Parathyroid adenoma (tissue), 2 donors: Measurements from ENCODE around the gene MYZAP.

ENCODE experiments used
- H2AFZ ChIP-seq: fragments of 300-600 bp; sonication (generic); one replicate; pipeline ENCODE4 v1.7.0; 2017; ENCODE audit warnings: antibody characterized with exemption, mild to moderate bottlenecking
- H3K27ac ChIP-seq: fragments of 300-600 bp; sonication (generic); one replicate; pipeline ENCODE4 v1.7.0; 2017
- H3K27me3 ChIP-seq: fragments of 300-600 bp; sonication (generic); one replicate; pipeline ENCODE4 v1.7.0; 2017; ENCODE audit warnings: low read length; ENCODE audit not compliant: control insufficient read depth, insufficient read depth
- H3K36me3 ChIP-seq: fragments of 300-600 bp; sonication (generic); one replicate; pipeline ENCODE4 v1.7.0; 2017; ENCODE audit warnings: low read length; ENCODE audit not compliant: control insufficient read depth, insufficient read depth
- H3K4me1 ChIP-seq: fragments of 300-600 bp; sonication (generic); one replicate; pipeline ENCODE4 v1.7.0; 2017; ENCODE audit warnings: control low read depth
- H3K4me2 ChIP-seq: fragments of 300-600 bp; sonication (generic); one replicate; pipeline ENCODE4 v1.7.0; 2017; ENCODE audit warnings: low read length
- H3K4me3 ChIP-seq: fragments of 300-600 bp; sonication (generic); one replicate; pipeline ENCODE4 v1.7.0; 2017; ENCODE audit warnings: low read depth, low read length
- H3K79me2 ChIP-seq: fragments of 300-600 bp; sonication (generic); one replicate; pipeline ENCODE4 v1.7.0; 2017; ENCODE audit warnings: control low read depth
- H3K9ac ChIP-seq: fragments of 300-600 bp; sonication (generic); one replicate; pipeline ENCODE4 v1.7.0; 2017; ENCODE audit warnings: mild to moderate bottlenecking
- H3K9me3 ChIP-seq: fragments of 300-600 bp; sonication (generic); one replicate; pipeline ENCODE4 v1.7.0; 2017; ENCODE audit warnings: low read length; ENCODE audit not compliant: control insufficient read depth
- TF ChIP-seq, protein P1 (sequence below): fragments of 300-600 bp; sonication (generic); IDR thresholded peaks from one replicate; pipeline ENCODE4 v1.7.0; 2017; ENCODE audit warnings: antibody characterized with exemption, mild to moderate bottlenecking
- donor health status: primary hyperparathyroidism.

The MYZAP gene

GRCh38 chr15:57647071-57647790, 55.5 kb downstream of the MYZAP start:
- H3K9ac ChIP-seq, result no peak overlapping the region
- no peak overlapping the region for H3K27ac ChIP-seq
- no peak overlapping the region for H3K4me3 ChIP-seq

GRCh38 chr15:57647791-57648130, 56.1 kb downstream of the MYZAP start:
- H3K4me3 ChIP-seq, result no peak overlapping the region
- H3K27ac ChIP-seq, result no peak overlapping the region
- TF ChIP-seq, protein P1, sequence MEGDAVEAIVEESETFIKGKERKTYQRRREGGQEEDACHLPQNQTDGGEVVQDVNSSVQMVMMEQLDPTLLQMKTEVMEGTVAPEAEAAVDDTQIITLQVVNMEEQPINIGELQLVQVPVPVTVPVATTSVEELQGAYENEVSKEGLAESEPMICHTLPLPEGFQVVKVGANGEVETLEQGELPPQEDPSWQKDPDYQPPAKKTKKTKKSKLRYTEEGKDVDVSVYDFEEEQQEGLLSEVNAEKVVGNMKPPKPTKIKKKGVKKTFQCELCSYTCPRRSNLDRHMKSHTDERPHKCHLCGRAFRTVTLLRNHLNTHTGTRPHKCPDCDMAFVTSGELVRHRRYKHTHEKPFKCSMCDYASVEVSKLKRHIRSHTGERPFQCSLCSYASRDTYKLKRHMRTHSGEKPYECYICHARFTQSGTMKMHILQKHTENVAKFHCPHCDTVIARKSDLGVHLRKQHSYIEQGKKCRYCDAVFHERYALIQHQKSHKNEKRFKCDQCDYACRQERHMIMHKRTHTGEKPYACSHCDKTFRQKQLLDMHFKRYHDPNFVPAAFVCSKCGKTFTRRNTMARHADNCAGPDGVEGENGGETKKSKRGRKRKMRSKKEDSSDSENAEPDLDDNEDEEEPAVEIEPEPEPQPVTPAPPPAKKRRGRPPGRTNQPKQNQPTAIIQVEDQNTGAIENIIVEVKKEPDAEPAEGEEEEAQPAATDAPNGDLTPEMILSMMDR, result no peak
- H3K79me2 ChIP-seq, result no peaks in the 10 kb centered on the region
- no peaks in the 10 kb centered on the region for H3K4me1 ChIP-seq
- no peak overlapping the region for H3K9ac ChIP-seq
- no peak overlapping the region for H2AFZ ChIP-seq
- no peaks in the 10 kb centered on the region for H3K36me3 ChIP-seq
- no peaks in the 10 kb centered on the region for H3K27me3 ChIP-seq
- H3K9me3 ChIP-seq, result no peaks in the 10 kb centered on the region
- no peak overlapping the region for H3K4me2 ChIP-seq

More at GRCh38 chr15:57647071-57647790, 55.5 kb downstream of the MYZAP start:
- TF ChIP-seq, protein P1, result no peak
- H2AFZ ChIP-seq, result no peak overlapping the region
- H3K36me3 ChIP-seq, result no peaks in the 10 kb centered on the region
- H3K79me2 ChIP-seq, result no peaks in the 10 kb centered on the region
- H3K9me3 ChIP-seq, result no peaks in the 10 kb centered on the region
- H3K27me3 ChIP-seq, result no peaks in the 10 kb centered on the region
- no peak overlapping the region for H3K4me2 ChIP-seq
- H3K4me1 ChIP-seq, result no peaks in the 10 kb centered on the region

DNA sequence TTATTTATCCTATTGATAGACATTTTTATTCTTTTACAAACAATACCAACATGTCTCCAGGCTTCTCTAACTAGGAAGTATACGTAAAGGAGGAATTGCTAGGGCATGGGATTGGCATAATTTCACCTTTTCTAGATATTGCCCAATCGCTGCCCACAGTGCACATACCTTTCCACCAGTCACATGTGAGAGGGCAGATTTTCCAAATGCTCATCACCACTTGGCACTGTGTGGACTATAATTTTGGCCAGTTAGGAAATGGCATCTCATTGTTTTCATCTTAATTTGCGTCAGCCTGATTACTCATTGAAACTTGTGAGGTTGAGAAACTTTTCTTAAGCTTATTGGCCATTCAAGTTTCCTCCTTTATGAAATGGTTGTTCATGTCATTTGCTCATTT, 57.4 kb downstream of the MYZAP start:
- Histone ChIP-seq H3K9me3 (no peaks in the 10 kb centered on the region), H3K79me2 (no peaks in the 10 kb centered on the region), H3K27ac (no peak overlapping the region), H3K9ac (no peak overlapping the region), H3K4me2 (no peak overlapping the region), H3K4me1 (no peaks in the 10 kb centered on the region), H2AFZ (no peak overlapping the region), H3K36me3 (no peaks in the 10 kb centered on the region), H3K4me3 (no peak overlapping the region), H3K27me3 (no peaks in the 10 kb centered on the region)
- TF ChIP-seq, protein P1, result no peak

GRCh38 chr15:57651445-57651844, 59.7 kb downstream of the MYZAP start:
- H3K4me3 ChIP-seq, result no peak overlapping the region
- H3K9me3 ChIP-seq, result no peaks in the 10 kb centered on the region
- no peaks in the 10 kb centered on the region for H3K36me3 ChIP-seq
- TF ChIP-seq, protein P1, result no peak
- H3K4me1 ChIP-seq, result no peaks in the 10 kb centered on the region
- no peaks in the 10 kb centered on the region for H3K79me2 ChIP-seq
- H3K9ac ChIP-seq, result no peak overlapping the region
- no peak overlapping the region for H3K27ac ChIP-seq
- H2AFZ ChIP-seq, result no peak overlapping the region
- H3K27me3 ChIP-seq, result no peaks in the 10 kb centered on the region
- H3K4me2 ChIP-seq, result no peak overlapping the region

- H3K27ac ChIP-seq, result no peak overlapping the region
- no peaks in the 10 kb centered on the region for H3K4me1 ChIP-seq
- no peak overlapping the region for H3K4me2 ChIP-seq
- no peak overlapping the region for H2AFZ ChIP-seq
- no peaks in the 10 kb centered on the region for H3K27me3 ChIP-seq
- H3K9me3 ChIP-seq, result no peaks in the 10 kb centered on the region
- H3K36me3 ChIP-seq, result no peaks in the 10 kb centered on the region
- TF ChIP-seq, protein P1, result no peak
- H3K9ac ChIP-seq, result no peak overlapping the region
- no peaks in the 10 kb centered on the region for H3K79me2 ChIP-seq
- no peak overlapping the region for H3K4me3 ChIP-seq
Measured at GRCh38 chr15:57652481-57652880, 60.8 kb downstream of the MYZAP start.
